ENCODE measurements around the gene VAMP5. TPM values are rescaled to one million over a fixed set of nuclear protein-coding genes. Genes with fewer than 3 reads are reported as not detected.
A peak's percentile ranks its signal among the peaks of the same experiment; 100 is the strongest.

VAMP5 gene
- total and polyA plus RNA-seq, 9 of the 15 experiments (the other 6 are each of a cell fraction or from before 2014, with no cell fraction given): 0.54 to 1.9 (median 1.5) TPM; not detected in 2

GRCh38 chr2:85611705-85612587, 27.7 kb downstream of the VAMP5 start, which contains the start of gene C2orf68 (continued):
- TF ChIP-seq ZBTB40 (IDR thresholded peaks at IDR 0.05): peak; percentile 96
- TF ChIP-seq ZBTB40 (CRISPR knock-in tag; IDR thresholded peaks at IDR 0.05): no peak
- no peak for TF ChIP-seq ZNF511 (CRISPR knock-in tag; IDR thresholded peaks at IDR 0.05)
- TF ChIP-seq COPS2 (conservative IDR thresholded peaks at IDR 0.05): no peak
- TF ChIP-seq TAF15 (IDR thresholded peaks at IDR 0.05; ENCODE audit: low read depth, low read length): no peak
- TF ChIP-seq ZNF740 (CRISPR knock-in tag; IDR thresholded peaks at IDR 0.05): no peak
- TF ChIP-seq ZNF740 (tag; IDR thresholded peaks at IDR 0.05): no peak
- TF ChIP-seq ZKSCAN1 (IDR thresholded peaks at IDR 0.05; ENCODE audit: low read depth, low read length): no peak
- TF ChIP-seq POLR3A (IDR thresholded peaks at IDR 0.05; ENCODE audit: borderline replicate concordance, extremely low read depth, insufficient read depth, insufficient read length): no peak
- TF ChIP-seq ZNF551 (CRISPR knock-in tag; IDR thresholded peaks at IDR 0.05): no peak
- TF ChIP-seq SREBF2 (CRISPR knock-in tag; IDR thresholded peaks at IDR 0.05): no peak
- peak; percentile 35; the same call in 1 of the 2 replicates for TF ChIP-seq MAFG (tag; conservative IDR thresholded peaks at IDR 0.05)
- 0 out of 2 replicates have a peak, but pooled peaks have one; percentile 8 for TF ChIP-seq TCF3 (CRISPR knock-in tag; IDR thresholded peaks at IDR 0.05)
- no peak for TF ChIP-seq JUND (IDR thresholded peaks at IDR 0.05; ENCODE audit: borderline replicate concordance, low read depth, low read length)
- no peak for TF ChIP-seq JUND (tag; IDR thresholded peaks at IDR 0.05; ENCODE audit: borderline replicate concordance, low read depth, low read length)

Measured in K562 (cell line).